Measurements from ENCODE around the gene SLC35F4.
"Not testable (repeated sequence)": the region's sequence is repeated elsewhere in the genome, so short reads cannot be mapped to it uniquely, and the experiment has no call there.

SLC35F4 gene

GRCh38 chr14:57865403-57866198 lies at the start of gene SLC35F4:
TSS of gene SLC35F4 (minus strand) at chr14:57866092.
- DNase-seq, result no peak

DNA sequence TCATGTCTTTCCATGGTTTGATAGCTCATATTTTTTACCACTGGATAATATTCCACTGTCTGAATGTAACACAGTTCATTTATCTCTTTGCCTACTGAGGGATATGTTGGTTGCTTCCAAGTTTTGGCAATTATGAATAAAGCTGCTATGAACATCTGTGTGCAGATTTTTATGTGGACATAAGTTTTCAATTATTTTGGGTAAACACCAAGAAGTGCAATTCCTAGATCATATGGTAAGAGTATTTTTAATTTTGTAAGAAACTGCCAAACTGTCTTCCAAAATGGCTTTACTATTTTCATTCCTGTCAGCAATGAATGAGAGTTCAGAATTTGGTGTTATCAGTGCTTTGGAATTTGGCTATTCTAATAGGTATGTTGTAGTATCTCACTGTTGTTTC lies 43.7 kb upstream of the SLC35F4 start:
- DNase-seq, result no peak

DNA sequence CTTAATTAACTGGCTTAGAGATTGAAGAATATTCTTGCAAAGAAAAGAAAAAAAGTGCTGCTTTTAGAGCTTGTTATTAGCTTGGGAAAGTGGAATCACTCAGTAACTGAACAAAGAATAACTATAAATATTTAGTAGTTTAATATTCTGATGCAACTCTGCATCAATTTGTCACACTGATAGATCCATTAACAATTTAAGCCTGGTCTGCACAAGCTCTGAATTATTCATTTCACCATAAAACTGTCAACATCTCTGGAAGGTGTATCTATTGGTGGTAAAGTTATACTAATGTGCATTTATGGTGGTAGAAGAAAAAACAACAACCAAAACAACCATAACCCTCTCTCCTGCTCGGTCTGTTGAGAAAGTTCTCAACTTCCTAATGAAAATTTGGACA lies 38.1 kb upstream of the SLC35F4 start:
- DNase-seq, result no peak

DNA sequence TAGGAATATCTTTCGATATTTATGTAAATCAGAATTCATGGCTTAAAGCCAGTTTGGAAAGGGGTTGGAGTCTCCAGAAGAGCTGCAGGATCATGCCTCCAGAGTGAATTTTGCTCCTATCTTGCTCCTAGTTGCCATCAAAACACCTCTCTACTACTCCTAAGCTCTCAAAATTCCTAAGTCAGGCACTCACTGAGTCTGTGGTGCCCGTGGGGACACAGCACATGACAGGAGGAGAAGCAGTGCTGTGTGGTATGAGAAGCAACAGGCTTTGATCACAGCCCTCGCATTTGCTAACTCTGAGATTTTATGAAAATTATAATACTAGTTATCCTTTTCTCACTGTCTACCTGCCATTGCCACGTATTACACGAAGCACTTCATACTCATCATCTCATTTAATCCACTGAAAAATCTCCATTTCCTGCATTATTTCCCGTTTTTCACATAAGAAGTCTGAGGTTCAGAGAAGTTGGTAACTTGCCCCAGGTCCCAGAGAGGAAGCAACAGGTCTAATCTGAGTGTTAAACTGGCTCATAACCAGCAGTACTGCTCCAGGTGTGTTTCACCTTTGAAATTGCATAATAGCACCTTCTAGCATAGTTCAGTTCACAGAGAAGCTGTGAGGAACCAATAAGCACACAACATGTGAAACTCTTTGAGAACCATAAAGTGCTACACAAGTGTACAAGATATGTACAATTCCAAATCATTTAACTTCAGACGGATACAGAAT lies 33.1 kb upstream of the SLC35F4 start:
- DNase-seq, result no peak

DNA sequence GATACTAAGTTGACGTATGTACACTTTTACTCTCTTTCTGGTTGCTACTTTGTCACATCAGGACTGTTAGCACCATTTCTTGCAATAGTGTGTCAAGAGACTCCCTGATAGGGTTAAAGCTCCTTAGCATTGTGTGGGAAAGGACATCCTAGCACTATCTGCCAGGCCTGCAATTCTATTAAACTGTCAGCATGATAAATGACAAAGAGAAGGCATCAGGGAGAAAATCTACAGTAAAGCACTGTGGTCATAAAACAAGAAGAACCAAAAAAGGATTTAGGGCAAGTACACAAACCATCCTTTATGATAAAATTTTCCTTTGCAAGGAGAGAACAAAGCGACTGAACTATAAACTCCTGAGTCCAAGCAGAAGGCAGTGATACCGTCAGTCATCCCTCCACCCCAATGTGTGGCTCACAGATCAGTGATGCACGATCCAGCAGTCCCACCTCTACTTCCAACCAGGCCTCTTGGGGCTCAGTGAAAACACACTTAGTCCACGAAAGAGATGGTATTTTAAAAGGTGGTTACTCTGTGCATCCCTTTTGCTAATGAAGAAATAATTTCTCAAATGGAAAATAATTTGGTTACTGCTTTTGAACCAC lies 31.4 kb upstream of the SLC35F4 start:
- DNase-seq, result no peak

GRCh38 chr14:57889245-57889644 lies 23.4 kb upstream of the SLC35F4 start:
- DNase-seq, result no peak

GRCh38 chr14:57884175-57884574 lies 18.3 kb upstream of the SLC35F4 start:
- no peak for DNase-seq

DNA sequence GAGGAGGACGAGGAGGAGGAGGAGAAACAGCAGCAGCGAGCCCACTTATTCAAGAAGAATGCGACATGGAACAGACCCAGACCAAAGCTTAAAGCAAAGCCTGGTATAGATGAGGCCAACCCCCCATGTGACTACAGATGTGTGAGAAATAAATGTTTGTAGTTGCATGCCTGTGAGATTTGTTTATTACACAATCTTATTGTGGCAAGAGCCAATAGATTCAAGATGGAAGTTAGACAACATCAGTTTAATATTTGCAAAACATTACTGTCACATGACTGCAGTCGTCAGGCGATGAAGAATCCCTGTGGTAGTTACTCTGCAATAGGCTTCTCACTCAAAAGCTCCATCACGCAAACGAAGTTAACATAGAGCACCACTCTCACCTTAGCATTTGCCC lies 17.2 kb upstream of the SLC35F4 start:
- no peak for DNase-seq

DNA sequence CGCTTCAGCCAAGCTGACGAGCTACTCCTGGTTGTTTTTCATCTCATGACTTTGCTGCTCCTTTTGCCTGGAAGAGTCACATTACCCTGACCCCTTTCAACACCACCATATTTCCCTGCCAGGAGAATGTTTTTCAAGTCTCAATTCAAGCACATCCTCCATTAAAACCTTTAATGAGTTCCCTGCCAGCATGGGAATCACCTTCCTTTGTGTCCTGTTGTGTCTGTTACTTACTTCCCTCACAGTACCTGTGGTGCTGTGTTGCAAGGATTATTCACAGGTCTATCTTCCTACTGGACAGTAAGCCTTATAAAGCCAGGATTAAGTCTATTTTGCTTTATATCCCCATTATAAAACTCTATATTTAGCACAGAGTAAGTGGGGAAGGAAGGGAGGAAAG lies 13.6 kb upstream of the SLC35F4 start:
- no peak for DNase-seq

- DNase-seq, result no peak
Measured at GRCh38 chr14:57875985-57876384, 10.1 kb upstream of the SLC35F4 start.

- no peak for DNase-seq
Measured at GRCh38 chr14:57875296-57875695, 9.4 kb upstream of the SLC35F4 start.

DNA sequence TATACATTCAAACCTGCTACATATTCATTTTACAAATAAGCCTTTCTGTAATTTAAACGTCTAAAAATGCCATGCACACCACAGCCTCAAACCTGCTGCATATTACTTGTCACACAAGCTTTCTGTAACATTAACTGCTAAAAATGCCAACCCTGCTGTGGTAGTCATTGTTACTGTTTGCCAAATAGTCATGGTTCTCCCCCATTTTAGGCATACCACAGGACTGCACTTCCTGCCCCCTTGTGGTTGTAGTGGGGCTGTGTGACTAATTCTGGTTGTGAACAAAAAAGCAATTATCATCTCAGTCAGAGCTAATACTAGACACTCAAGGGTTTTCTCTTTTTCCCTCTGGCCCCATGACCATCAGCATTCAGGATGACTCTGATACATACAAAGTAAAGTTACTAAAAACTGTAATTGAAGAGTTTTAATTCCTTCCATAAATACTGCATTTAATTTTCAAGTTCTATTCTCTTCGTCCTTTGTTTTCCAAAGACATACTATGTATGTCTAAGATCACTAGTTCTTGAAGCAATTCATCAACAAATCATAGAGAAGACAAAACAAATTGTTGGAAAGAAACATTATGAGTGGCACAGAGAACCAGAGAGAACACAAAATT lies 5.7 kb upstream of the SLC35F4 start:
- no peak for DNase-seq

DNA sequence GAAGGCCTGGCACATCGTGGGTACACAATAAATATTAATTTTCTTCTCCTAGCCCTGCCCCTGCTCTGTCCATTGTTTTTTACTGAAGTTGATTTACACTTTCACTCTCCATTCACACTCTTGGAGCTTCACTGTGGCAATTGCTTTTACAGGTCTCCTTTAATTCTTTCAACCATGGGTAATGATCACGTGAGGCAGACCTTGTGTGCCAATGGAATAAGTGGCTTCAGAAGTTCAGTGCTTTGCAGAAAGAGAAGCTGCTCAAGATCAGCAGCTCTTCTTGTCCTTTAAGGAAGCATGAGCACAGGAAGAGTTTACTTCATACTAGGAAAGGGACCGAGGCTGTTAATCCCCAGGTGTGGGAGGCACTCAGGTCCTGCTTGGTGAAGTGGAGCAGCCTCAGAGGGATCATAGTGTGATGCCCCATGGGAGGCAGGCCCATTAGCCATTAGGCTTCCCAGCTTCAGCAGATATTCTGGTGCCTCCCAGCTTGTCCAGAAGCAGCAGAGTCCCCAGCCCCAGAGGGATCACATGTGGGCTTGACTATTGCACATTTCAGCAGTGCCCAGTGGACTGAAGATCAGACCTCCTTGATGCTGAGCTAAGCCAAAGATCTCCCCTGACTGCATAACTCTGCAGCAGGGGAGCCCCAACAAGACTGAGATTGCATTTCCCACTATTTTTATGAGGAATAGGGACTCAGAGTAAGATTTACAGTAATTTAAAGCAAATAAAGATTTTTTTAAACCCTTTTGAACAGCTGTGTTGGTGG lies 5.0 kb upstream of the SLC35F4 start:
- no peak for DNase-seq

GRCh38 chr14:57869617-57870016 lies 3.7 kb upstream of the SLC35F4 start:
- no peak for DNase-seq

GRCh38 chr14:57866199-57866705 lies 360 bp upstream of the SLC35F4 start:
- DNase-seq, result no peak

- no peak for DNase-seq
Measured at GRCh38 chr14:57865066-57865402, 858 bp downstream of the SLC35F4 start.

- no peak for DNase-seq
Measured at GRCh38 chr14:57864659-57865058, 1.2 kb downstream of the SLC35F4 start.

DNA sequence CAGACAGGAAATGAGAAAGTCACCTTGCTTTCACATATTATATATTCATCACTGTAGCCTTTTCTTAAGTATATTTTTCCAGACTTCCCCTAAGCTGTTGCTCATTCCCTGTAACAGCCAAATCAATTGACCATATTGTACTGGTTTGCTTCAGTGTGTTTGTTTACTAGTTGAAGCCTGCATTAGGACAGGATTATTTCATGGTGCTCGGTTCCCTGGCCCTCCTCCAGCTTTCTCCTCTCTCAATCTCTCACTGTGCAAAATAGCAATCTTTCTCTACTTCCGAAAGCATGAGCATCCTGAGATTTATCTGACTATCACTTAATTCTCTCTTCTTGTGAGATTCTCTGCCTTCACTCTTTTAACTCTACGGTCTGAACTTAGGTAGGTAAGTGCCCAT lies 2.4 kb downstream of the SLC35F4 start:
- no peak for DNase-seq

- not testable (repeated sequence) for DNase-seq
Measured at GRCh38 chr14:57855666-57856065, 10.2 kb downstream of the SLC35F4 start.

DNA sequence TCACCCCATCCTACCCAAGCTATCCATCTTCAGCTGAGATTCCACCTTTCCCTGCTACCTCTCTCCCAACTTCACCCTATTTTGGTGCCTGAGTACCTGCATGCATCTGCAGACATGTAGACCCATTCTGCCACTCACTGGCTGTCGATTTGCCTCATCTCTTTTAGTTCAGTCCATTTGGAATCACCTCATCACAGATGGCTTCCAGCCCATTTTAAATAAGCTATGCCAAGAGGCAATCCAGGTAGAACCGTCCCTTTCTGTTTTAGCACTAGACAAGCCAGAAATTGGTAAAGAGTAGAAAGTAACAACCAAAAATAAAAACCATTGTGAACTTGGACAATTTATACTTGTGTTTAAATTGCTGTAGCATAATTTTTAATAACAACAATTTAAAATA lies 11.3 kb downstream of the SLC35F4 start:
- no peak for DNase-seq

- DNase-seq, result no peak
Measured at GRCh38 chr14:57851354-57851753, 14.5 kb downstream of the SLC35F4 start.

- no peak for DNase-seq
Measured at GRCh38 chr14:57848786-57849185, 17.1 kb downstream of the SLC35F4 start.

GRCh38 chr14:57848353-57848752 lies 17.5 kb downstream of the SLC35F4 start:
- no peak for DNase-seq
